WTC11 (cell line): ENCODE measurements around the gene WWOX. TPM values are rescaled to one million over a fixed set of nuclear protein-coding genes. Genes with fewer than 3 reads are reported as not detected.

Experiments
- ATAC-seq: fragments of 200-7000 bp; cut with Tn5 transposase; 2 replicates; pipeline ENCODE4 v1.10.0; 2021; ENCODE audit warnings: mild to moderate bottlenecking, moderate library complexity
- CTCF ChIA-PET: fragments of 300-600 bp; sonication (Branson Sonifier 250); formaldehyde crosslinking; loops from one replicate; lab custom pipeline; 2021; ENCODE audit warnings: antibody characterized with exemption; lab: Charles Lee
- POLR2A ChIA-PET: fragments of 350-600 bp; sonication (Branson Sonifier 250); formaldehyde crosslinking; loops from one replicate; lab custom pipeline; 2021; ENCODE audit warnings: antibody characterized with exemption; lab: Charles Lee
- DNase-seq: peaks from one replicate; pipeline ENCODE4 v3.0.0; 2021; ENCODE audit warnings: low spot score
- H3K27ac Mint-ChIP-seq: 2 replicates; pipeline ENCODE4 v1.8.0; 2021; ENCODE audit warnings: mixed read lengths
- H3K27me3 Mint-ChIP-seq: 2 replicates; pipeline ENCODE4 v1.8.0; 2021; ENCODE audit warnings: low read depth, mild to moderate bottlenecking, moderate library complexity, mixed read lengths
- H3K36me3 Mint-ChIP-seq: 2 replicates; pipeline ENCODE4 v1.8.0; 2021; ENCODE audit warnings: mixed read lengths
- H3K4me1 Mint-ChIP-seq: 2 replicates; pipeline ENCODE4 v1.8.0; 2022; ENCODE audit warnings: mixed read lengths
- H3K4me3 Mint-ChIP-seq: 2 replicates; pipeline ENCODE4 v1.8.0; 2021; ENCODE audit warnings: mild to moderate bottlenecking, moderate library complexity, mixed read lengths
- H3K9me3 Mint-ChIP-seq: 2 replicates; pipeline ENCODE4 v1.8.0; 2021; ENCODE audit warnings: mixed read lengths
- ATF6 ChIP-seq: sonication (generic); formaldehyde crosslinking; IDR thresholded peaks from 2 replicates; pipeline ENCODE4 v1.8.1; 2023; ENCODE audit warnings: mild to moderate bottlenecking, missing genetic modification reagents
- E2F4 ChIP-seq: sonication (generic); formaldehyde crosslinking; IDR thresholded peaks from 2 replicates; pipeline ENCODE4 v1.8.1; 2022; ENCODE audit warnings: low read depth, mild to moderate bottlenecking, moderate library complexity, missing genetic modification reagents, borderline replicate concordance
- E2F5 ChIP-seq: sonication (generic); formaldehyde crosslinking; IDR thresholded peaks from 2 replicates; pipeline ENCODE4 v1.8.1; 2022; ENCODE audit warnings: mild to moderate bottlenecking, moderate library complexity, missing genetic modification reagents
- FOXP4 ChIP-seq: sonication (generic); formaldehyde crosslinking; IDR thresholded peaks from 2 replicates; pipeline ENCODE4 v1.8.0; 2022; ENCODE audit warnings: mild to moderate bottlenecking, missing genetic modification reagents
- GABPB1 ChIP-seq: sonication (generic); formaldehyde crosslinking; IDR thresholded peaks from 2 replicates; pipeline ENCODE4 v1.8.1; 2023; ENCODE audit warnings: mild to moderate bottlenecking, missing genetic modification reagents
- GRHL2 ChIP-seq: fragments of 250-450 bp; sonication (Bioruptor Pico); IDR thresholded peaks from 2 replicates; pipeline ENCODE4 v1.8.0; 2022; ENCODE audit warnings: mild to moderate bottlenecking, moderate library complexity; ENCODE audit not compliant: insufficient replicate concordance, severe bottlenecking
- NFE2L1 ChIP-seq: sonication (generic); formaldehyde crosslinking; IDR thresholded peaks from 2 replicates; pipeline ENCODE4 v1.8.1; 2023; ENCODE audit warnings: missing genetic modification reagents
- NFYB ChIP-seq: sonication (generic); formaldehyde crosslinking; conservative IDR thresholded peaks from 2 replicates; pipeline ENCODE4 v1.8.0; 2022; ENCODE audit warnings: low read depth, missing genetic modification reagents
- USF1 ChIP-seq: sonication (generic); formaldehyde crosslinking; IDR thresholded peaks from 2 replicates; pipeline ENCODE4 v1.8.0; 2022; ENCODE audit warnings: mild to moderate bottlenecking, missing genetic modification reagents
- USF2 ChIP-seq: sonication (generic); formaldehyde crosslinking; IDR thresholded peaks from 2 replicates; pipeline ENCODE4 v1.8.1; 2023; ENCODE audit warnings: mild to moderate bottlenecking, missing genetic modification reagents, moderate library complexity
- ZBTB21 ChIP-seq: sonication (generic); formaldehyde crosslinking; IDR thresholded peaks from 2 replicates; pipeline ENCODE4 v1.8.1; 2023; ENCODE audit warnings: mild to moderate bottlenecking, missing genetic modification reagents, borderline replicate concordance
- ZNF121 ChIP-seq: sonication (generic); formaldehyde crosslinking; IDR thresholded peaks from 2 replicates; pipeline ENCODE4 v1.8.0; 2023; ENCODE audit warnings: missing genetic modification reagents
- ZNF138 ChIP-seq: sonication (generic); formaldehyde crosslinking; conservative IDR thresholded peaks from 2 replicates; pipeline ENCODE4 v1.8.1; 2022; ENCODE audit warnings: mild to moderate bottlenecking, moderate library complexity, missing genetic modification reagents
- ZNF232 ChIP-seq: sonication (generic); formaldehyde crosslinking; IDR thresholded peaks from 2 replicates; pipeline ENCODE4 v1.8.0; 2022; ENCODE audit warnings: mild to moderate bottlenecking, missing genetic modification reagents
- ZNF317 ChIP-seq: sonication (generic); formaldehyde crosslinking; IDR thresholded peaks from 2 replicates; pipeline ENCODE4 v1.8.1; 2023; ENCODE audit warnings: low read depth, mild to moderate bottlenecking, moderate library complexity, missing genetic modification reagents, borderline replicate concordance
- ZNF396 ChIP-seq: fragments of 250-450 bp; sonication (Bioruptor Pico); IDR thresholded peaks from 2 replicates; pipeline ENCODE4 v1.8.0; 2021; ENCODE audit warnings: mild to moderate bottlenecking, moderate library complexity, borderline replicate concordance
- ZNF416 ChIP-seq: fragments of 250-450 bp; sonication (Bioruptor Pico); IDR thresholded peaks from 2 replicates; pipeline ENCODE4 v1.9.0; 2021; ENCODE audit warnings: mild to moderate bottlenecking, inconsistent platforms
- ZNF512 ChIP-seq: sonication (generic); formaldehyde crosslinking; IDR thresholded peaks from 2 replicates; pipeline ENCODE4 v1.8.1; 2022; ENCODE audit warnings: missing genetic modification reagents, borderline replicate concordance
- total RNA-seq: library from RNA; stranded (reverse); gene quantifications from 3 replicates; pipeline ENCODE4 v1.2.3, GENCODE V29; 2021

WWOX gene
- total RNA-seq, 1 experiment from 2014 or later: 15.7 TPM

- TF ChIP-seq USF1 (CRISPR knock-in tag) (no peak), USF2 (CRISPR knock-in tag) (no peak), ATF6 (CRISPR knock-in tag) (no peak), GABPB1 (no peak), ZNF121 (CRISPR knock-in tag) (no peak), ZNF138 (no peak), ZNF317 (CRISPR knock-in tag) (no peak)
Observed at GRCh38 chr16:79088971-79089370, 989.5 kb downstream of the WWOX start (continued).

- POLR2A ChIA-PET: no interaction called here
- DNase-seq: no peak
- Mint-ChIP-seq H3K4me1 (peaks cover 3% of the 10 kb centered on the region), H3K27me3 (no peaks in the 10 kb centered on the region; the same call in 1 of the 2 replicates), H3K9me3 (no peaks in the 10 kb centered on the region), H3K4me3 (no peak overlapping the region), H3K27ac (no peak overlapping the region), H3K36me3 (no peaks in the 10 kb centered on the region)
- ATAC-seq: no peak
- CTCF ChIA-PET: no interaction called here
- TF ChIP-seq FOXP4 (no peak), ZNF416 (CRISPR knock-in tag) (no peak), NFYB (no peak), ZNF396 (CRISPR knock-in tag) (no peak), ZNF232 (CRISPR knock-in tag) (no peak), E2F4 (CRISPR knock-in tag) (no peak), GRHL2 (no peak), ZBTB21 (CRISPR knock-in tag) (no peak), E2F5 (CRISPR knock-in tag) (no peak), NFE2L1 (no peak), ZNF512 (CRISPR knock-in tag) (no peak)
Observed at GRCh38 chr16:79089735-79090284, 990.4 kb downstream of the WWOX start.
